Panc1 (cell line): Measurements from ENCODE around the gene MAGEC3. TPM values are rescaled to one million over a fixed set of nuclear protein-coding genes. Genes with fewer than 3 reads are reported as not detected.

Source experiments
- total RNA-seq: library from RNA; stranded (reverse); gene quantifications from one replicate; pipeline ENCODE4 v1.2.1, GENCODE V29; 2021; ENCODE audit not compliant: unreplicated experiment

The MAGEC3 gene
- total RNA-seq, 1 experiment from 2014 or later, result not detected

Other genes starting within 250 kb of the MAGEC3 start
- gene SPANXA2, start 248.6 kb upstream of the MAGEC3 start, total RNA-seq, result not detected
- gene SPANXD, start 139.6 kb upstream of the MAGEC3 start, total RNA-seq, result not detected
- not detected for gene MAGEC1, start 65.6 kb downstream of the MAGEC3 start, total RNA-seq